HEK293T (cell line): ENCODE measurements around the gene SLC25A47.

Experiments used
- CTCF ChIA-PET: fragments of 350-600 bp; formaldehyde crosslinking; extraction: SDS; loops from one replicate; lab custom pipeline; 2021; ENCODE audit warnings: antibody characterized with exemption, inconsistent platforms; lab: Yijun Ruan, JAX
- POLR2A ChIA-PET: fragments of 350-600 bp; formaldehyde crosslinking; extraction: SDS; loops from one replicate; lab custom pipeline; 2020; ENCODE audit warnings: antibody characterized with exemption, inconsistent platforms; lab: Yijun Ruan, JAX
- DNase-seq: peaks from one replicate; pipeline ENCODE4 v3.0.0; 2012; ENCODE audit warnings: mixed read lengths; ENCODE audit errors: extremely low spot score
- ARNT ChIP-seq: fragments of 450-650 bp; IDR thresholded peaks from 2 replicates; pipeline ENCODE4 v1.6.1; 2017; ENCODE audit warnings: mild to moderate bottlenecking
- BHLHE40 ChIP-seq: fragments of 450-650 bp; IDR thresholded peaks from 2 replicates; pipeline ENCODE4 v1.6.1; 2016; ENCODE audit warnings: mild to moderate bottlenecking, moderate library complexity, borderline replicate concordance
- CTBP1 ChIP-seq: fragments of 450-650 bp; IDR thresholded peaks from 2 replicates; pipeline ENCODE4 v1.6.1; 2016; ENCODE audit warnings: borderline replicate concordance
- ELF4 ChIP-seq: fragments of 450-650 bp; IDR thresholded peaks from 2 replicates; pipeline ENCODE4 v1.6.1; 2017; ENCODE audit warnings: antibody characterized with exemption
- FOXA1 ChIP-seq: fragments of 450-650 bp; IDR thresholded peaks from 2 replicates; pipeline ENCODE4 v1.6.1; 2016; ENCODE audit warnings: mild to moderate bottlenecking
- FOXK2 ChIP-seq: fragments of 450-650 bp; IDR thresholded peaks from 2 replicates; pipeline ENCODE4 v1.6.1; 2016; ENCODE audit warnings: mild to moderate bottlenecking
- FOXM1 ChIP-seq: fragments of 450-650 bp; IDR thresholded peaks from 2 replicates; pipeline ENCODE4 v1.6.1; 2017; ENCODE audit warnings: mild to moderate bottlenecking, borderline replicate concordance
- HDGF ChIP-seq: fragments of 450-650 bp; IDR thresholded peaks from 2 replicates; pipeline ENCODE4 v1.6.1; 2017; ENCODE audit warnings: antibody characterized with exemption, borderline replicate concordance
- L3MBTL2 ChIP-seq: fragments of 450-650 bp; conservative IDR thresholded peaks from 2 replicates; pipeline ENCODE4 v1.6.1; 2016; ENCODE audit warnings: mild to moderate bottlenecking
- LEF1 ChIP-seq: fragments of 450-650 bp; IDR thresholded peaks from 2 replicates; pipeline ENCODE4 v1.6.1; 2017; ENCODE audit warnings: mild to moderate bottlenecking, borderline replicate concordance
- NFRKB ChIP-seq: fragments of 450-650 bp; IDR thresholded peaks from 2 replicates; pipeline ENCODE4 v1.6.1; 2016; ENCODE audit warnings: mild to moderate bottlenecking, moderate library complexity
- PKNOX1 ChIP-seq: fragments of 450-650 bp; IDR thresholded peaks from 2 replicates; pipeline ENCODE4 v1.6.1; 2016
- SP1 ChIP-seq: fragments of 450-650 bp; IDR thresholded peaks from 2 replicates; pipeline ENCODE4 v1.6.1; 2017
- SUZ12 ChIP-seq: fragments of 450-650 bp; IDR thresholded peaks from 2 replicates; pipeline ENCODE4 v1.6.1; 2016; ENCODE audit warnings: mild to moderate bottlenecking
- TARDBP ChIP-seq: fragments of 450-650 bp; IDR thresholded peaks from 2 replicates; pipeline ENCODE4 v1.6.1; 2016
- ZNF384 ChIP-seq: fragments of 450-650 bp; IDR thresholded peaks from 2 replicates; pipeline ENCODE4 v1.6.1; 2016

Gene SLC25A47

GRCh38 chr14:100297320-100298300 lies 25.5 kb upstream of the SLC25A47 start:
- no peak for DNase-seq
- ChIA-PET CTCF (no interaction called here), POLR2A (interaction anchor here (1.5 kb wide), 1 partner anchor 80 kb away, joined by 3 read pairs; no protein-coding TSS in a partner anchor)
- TF ChIP-seq PKNOX1 (peak; percentile 33; the same call in 1 of the 2 replicates), CTBP1 (no peak), SP1 (no peak), TARDBP (no peak)

- DNase-seq, result no peak
- CTCF ChIA-PET, result no interaction called here
- TF ChIP-seq PKNOX1 (no peak), ELF4 (no peak), TARDBP (no peak), BHLHE40 (no peak), ZNF384 (no peak), CTBP1 (no peak), FOXA1 (no peak), LEF1 (no peak), SP1 (no peak)
- POLR2A ChIA-PET, result interaction anchor here (1.5 kb wide), 1 partner anchor 79 kb away, joined by 3 read pairs; no protein-coding TSS in a partner anchor
Observed at GRCh38 chr14:100298551-100299237, 24.4 kb upstream of the SLC25A47 start.

- no peak for DNase-seq
- ChIA-PET POLR2A (interaction anchor here (1.5 kb wide), 1 partner anchor 78 kb away, joined by 3 read pairs; no protein-coding TSS in a partner anchor), CTCF (no interaction called here)
- TF ChIP-seq FOXK2 (no peak), CTBP1 (no peak), SP1 (no peak), ZNF384 (no peak), LEF1 (no peak), ELF4 (no peak)
Observed at GRCh38 chr14:100299238-100299560, 23.9 kb upstream of the SLC25A47 start.

GRCh38 chr14:100302616-100303015 lies 20.5 kb upstream of the SLC25A47 start:
- ChIA-PET POLR2A (no interaction called here), CTCF (interaction anchor here (1.0 to 1.4 kb wide), 3 partner anchors 10 to 18 kb away, joined by 3 to 4 read pairs (median 4); no protein-coding TSS in a partner anchor)
- no peak for TF ChIP-seq TARDBP
- no peak for TF ChIP-seq ARNT
- no peak for TF ChIP-seq LEF1
- TF ChIP-seq L3MBTL2, result no peak
- TF ChIP-seq SP1, result no peak
- TF ChIP-seq FOXK2, result no peak
- DNase-seq, result no peak

- TF ChIP-seq FOXA1, result no peak
- no peak for TF ChIP-seq ARNT
- TF ChIP-seq ELF4, result no peak
- TF ChIP-seq CTBP1, result no peak
- no peak for TF ChIP-seq LEF1
- TF ChIP-seq L3MBTL2, result no peak
- TF ChIP-seq NFRKB, result no peak
- no peak for TF ChIP-seq SUZ12
- no peak for TF ChIP-seq FOXM1
- TF ChIP-seq FOXK2, result no peak
- no peak for TF ChIP-seq HDGF
- no peak for TF ChIP-seq SP1
- TF ChIP-seq TARDBP, result no peak
- no peak for TF ChIP-seq BHLHE40
- no peak for TF ChIP-seq PKNOX1
- no peak for TF ChIP-seq ZNF384
- DNase-seq, result peak; percentile 38
- ChIA-PET POLR2A (interaction anchor here (0.6 kb wide), 1 partner anchor 72 kb away, joined by 3 read pairs; no protein-coding TSS in a partner anchor), CTCF (interaction anchor here (1.0 to 1.4 kb wide), 4 partner anchors 10 to 62 kb away, joined by 3 to 4 read pairs (median 4); no protein-coding TSS in a partner anchor)
Observed at GRCh38 chr14:100303179-100303578, 20.0 kb upstream of the SLC25A47 start.

- TF ChIP-seq BHLHE40 (no peak), TARDBP (no peak), PKNOX1 (peak; percentile 91), LEF1 (no peak), FOXK2 (no peak), ZNF384 (no peak), SP1 (no peak)
- ChIA-PET CTCF (interaction anchor here (1.1 kb wide), 1 partner anchor 63 kb away, joined by 3 read pairs; no protein-coding TSS in a partner anchor), POLR2A (no interaction called here)
- DNase-seq, result no peak
Observed at GRCh38 chr14:100303925-100304324, 19.2 kb upstream of the SLC25A47 start.
